ENCODE results near the gene PTPRR.
A peak's percentile ranks its signal among the peaks of the same experiment; 100 is the strongest.
"Not testable (repeated sequence)": the region's sequence is repeated elsewhere in the genome, so short reads cannot be mapped to it uniquely, and the experiment has no call there.

Gene PTPRR

DNA sequence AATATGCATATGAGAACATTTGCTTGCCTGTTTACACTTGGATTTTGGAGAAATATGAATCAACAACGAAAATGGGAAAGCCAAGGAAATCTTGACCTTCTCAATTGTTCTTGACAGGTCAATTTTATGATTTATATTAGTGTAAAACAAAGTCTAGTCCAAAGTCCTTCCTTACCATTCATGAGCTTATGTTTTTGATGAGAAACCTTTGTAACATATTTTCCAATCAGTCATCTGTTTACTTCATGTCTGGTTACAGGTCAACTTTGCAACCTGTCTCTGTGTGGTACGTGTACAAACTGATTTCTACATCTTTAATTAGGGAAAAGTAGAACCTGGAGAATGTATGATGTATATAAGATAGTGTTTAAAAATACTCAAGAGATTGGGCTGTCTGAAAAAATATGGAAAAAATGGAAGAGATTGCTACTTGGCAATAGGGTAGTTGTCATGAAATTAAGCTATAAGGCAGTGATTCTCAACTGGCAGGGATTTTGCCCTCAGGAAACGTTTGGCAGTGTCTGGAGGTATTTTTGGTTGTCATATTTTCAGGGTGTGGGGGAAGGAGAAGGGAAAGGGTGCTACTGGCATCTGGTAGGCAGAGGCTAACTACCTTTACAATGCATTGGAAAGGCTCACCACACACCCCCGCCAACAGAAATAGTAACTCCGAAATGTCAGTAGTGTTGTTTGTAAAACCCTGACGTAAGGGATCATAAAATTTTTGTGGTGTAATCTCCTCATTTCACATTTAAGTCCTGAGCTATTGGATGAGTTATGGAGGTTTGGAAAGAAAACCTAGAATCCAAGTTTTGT lies 172.9 kb downstream of the PTPRR start:
- no peak for DNase-seq (ENCODE audit: low read depth, low spot score)

DNA sequence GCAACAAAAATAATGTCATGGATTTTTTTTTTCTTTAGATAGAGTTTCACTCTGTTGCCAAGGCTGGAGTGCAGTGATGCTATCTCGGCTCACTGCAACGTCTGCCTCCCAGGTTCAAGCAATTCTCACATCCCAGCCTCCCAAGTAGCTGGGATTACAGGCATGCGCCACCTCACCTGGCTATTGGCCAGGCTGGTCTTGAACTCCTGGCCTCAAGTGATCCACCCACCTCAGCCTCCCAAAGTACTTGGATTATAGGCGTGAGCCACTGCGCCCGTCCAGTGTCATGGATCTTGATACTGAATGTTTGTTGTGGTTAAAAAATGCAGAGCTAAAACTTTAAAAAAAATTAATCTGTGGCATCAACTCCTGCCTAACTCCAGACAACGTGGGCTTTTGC lies 175.5 kb downstream of the PTPRR start:
- DNase-seq (ENCODE audit: low read depth, low spot score), result no peak

DNA sequence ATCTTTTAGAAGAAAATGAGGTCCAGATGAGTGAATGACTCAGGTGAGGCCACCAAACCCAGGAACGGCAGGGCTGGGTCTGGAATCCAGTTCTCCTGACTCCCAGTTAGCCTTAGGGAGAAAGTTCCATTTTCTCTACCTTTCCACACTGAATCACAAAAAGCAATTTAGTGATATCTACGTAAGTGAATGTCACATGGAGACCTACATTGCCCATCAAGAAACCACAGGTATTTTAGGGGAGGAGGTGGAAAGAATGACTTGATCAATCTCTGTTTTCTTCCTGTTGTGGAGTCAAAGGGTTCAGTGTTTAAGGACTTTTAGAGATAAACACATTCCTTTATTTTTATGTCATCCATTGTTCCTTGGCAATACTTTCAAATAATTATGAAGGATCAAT lies 176.4 kb downstream of the PTPRR start:
- peak; percentile 27 for DNase-seq (ENCODE audit: low read depth, low spot score)

DNA sequence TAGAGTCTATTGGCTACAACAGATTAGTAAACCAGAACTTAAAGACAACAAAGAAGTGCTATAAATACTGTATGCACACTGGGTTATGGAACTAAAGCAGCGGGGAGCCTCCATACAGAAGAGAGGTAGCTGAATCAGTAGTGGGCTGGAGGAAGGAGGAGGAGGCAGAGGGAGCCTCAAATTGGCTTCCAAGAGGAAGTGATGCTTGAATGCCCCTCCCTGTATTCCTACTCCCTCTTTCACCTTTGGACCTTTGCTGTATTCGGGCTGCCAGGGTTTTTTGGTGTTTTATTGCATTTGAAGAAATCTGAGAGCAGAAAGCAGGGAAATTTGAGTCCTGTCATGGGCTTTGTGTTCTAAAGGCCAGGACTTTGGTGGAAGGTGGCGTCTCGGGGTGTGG lies 179.3 kb downstream of the PTPRR start:
- DNase-seq (ENCODE audit: low read depth, low spot score), result no peak

DNA sequence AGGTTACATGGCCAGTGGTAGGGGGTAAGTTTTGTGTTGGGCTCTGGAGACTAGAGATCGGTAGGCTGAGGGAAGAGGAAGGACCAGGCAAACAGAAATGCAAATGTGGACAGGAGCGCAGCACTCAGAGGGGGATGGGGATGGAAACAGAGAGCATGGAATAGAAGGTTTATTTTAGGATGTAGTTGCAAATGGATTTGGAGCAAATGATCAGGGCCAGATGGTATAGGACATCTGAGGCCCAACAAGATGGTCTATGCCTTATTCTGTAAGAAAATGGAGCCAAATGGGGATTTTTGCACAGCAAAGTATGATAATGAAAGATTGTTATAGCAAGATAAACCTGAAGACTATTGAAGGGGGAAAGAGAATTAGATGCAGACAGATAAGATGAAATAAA lies 180.8 kb downstream of the PTPRR start:
- no peak for DNase-seq (ENCODE audit: low read depth, low spot score)

DNA sequence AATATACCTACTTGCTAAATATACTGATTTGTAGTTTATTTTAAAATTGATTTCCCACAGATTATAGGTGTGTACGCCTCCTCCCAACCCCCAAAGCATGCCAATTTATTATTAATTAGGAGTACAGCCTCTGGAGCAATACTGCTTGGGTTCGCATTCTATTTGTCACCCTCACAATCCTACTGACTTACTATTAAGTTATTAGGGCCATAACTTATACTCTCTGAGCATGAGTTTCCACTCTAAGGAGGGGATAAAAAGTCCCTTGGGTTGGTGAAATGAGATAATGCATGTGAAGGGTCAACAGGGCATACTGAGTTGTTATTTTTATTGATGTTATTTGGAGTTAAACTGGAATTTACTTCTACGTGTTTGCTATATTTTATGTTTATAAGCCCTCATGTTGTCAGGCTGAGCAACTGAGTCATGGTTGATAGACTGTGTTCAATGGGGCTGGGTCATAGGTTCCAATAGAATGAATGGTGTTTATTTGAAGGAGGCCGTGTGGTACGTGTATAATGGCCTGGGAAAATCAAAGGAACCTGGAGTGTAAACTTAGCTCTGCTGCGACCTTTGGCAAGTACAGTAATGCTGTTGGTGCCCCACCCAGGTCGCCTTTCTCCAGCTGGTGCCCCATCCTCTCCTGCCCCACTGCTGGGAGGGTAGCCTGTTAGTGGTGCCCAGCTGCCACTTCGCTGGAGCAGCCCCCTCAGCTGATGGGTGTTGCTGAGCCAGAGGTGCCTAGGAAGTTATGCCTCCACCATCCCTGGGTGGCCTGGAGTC lies 184.0 kb downstream of the PTPRR start:
- no peak for DNase-seq (ENCODE audit: low read depth, low spot score)

DNA sequence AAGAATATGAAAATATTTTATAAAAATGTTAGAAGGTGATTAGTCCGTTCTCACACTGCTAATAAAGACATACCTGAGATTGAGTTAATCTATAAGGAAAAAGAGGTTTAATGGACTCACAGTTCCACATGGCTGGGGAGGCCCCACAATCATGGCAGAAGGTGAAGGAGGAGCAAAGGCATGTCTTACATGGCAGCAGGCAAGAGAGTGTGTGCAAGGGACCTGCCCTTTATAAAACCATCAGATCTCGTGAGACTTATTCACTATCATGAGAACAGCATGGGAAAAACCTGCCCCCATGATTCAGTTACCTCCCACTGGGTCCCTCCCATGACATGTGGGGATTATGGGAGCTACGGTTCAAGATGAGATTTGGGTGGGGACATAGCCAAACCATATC lies 185.3 kb downstream of the PTPRR start:
- not testable (repeated sequence) for DNase-seq (ENCODE audit: low read depth, low spot score)

DNA sequence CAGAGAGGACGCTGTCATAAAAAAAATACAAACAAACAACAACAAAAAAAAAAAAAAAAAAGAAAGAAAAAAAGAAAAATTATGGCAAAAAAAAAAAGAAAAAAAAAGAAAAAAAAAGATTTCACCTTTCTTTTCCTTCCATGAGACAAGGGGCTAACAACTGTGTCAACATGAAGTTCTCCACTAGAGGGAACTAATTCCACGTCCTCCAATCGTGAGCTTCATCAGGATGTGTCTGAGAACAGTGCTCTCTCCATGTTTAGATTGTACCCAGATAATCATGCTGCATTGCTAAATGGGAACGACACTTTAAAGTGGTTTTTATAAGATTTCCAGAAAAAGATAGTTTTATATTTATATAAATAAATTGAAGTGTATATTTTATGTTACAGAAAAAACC lies 187.2 kb downstream of the PTPRR start:
- DNase-seq (ENCODE audit: low read depth, low spot score), result peak; percentile 81

DNA sequence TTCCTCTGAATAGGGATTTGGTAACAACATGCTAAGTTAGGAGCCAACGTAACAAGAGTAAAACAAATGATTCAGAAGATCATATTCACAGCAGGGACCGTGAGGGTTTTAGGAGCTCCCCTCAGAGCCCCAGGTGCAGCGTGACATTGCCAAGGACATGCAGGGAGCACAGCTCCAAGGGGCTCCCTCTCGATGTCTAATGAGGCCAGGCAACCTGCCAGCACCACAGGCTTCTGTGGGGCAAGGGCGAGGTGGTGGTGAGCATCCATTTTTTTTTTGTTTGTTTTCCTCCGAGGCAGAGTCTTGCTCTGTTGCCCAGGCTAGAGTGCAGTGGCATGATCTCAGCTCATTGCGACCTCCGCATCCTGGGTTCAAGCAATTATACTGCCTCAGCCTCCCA lies 188.3 kb downstream of the PTPRR start:
- no peak for DNase-seq (ENCODE audit: low read depth, low spot score)

DNA sequence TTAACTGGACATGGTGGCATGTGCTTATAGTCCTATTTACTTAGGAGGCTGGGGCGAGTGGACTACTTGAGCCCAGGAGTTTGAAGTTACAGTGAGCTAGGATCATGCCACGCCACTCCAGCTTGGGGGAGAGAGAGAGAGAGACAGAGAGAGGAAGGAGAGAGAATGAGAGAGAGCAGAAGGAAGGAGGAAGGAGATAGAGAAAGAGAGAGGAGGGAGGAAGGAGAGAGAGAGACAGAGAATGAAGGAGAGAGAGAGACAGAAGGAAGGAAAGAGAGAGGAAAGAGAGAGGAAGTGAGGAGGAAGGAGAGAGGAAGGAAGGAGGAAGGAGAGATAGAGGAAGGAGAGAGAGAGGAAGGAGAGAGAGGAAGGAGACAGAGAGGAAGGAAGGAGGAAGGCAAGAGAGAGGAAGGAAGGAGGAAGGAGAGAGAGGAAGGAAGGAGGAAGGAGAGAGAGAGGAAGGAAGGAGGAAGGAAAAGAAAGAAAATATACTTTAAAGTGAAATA lies 189.8 kb downstream of the PTPRR start:
- no peak for DNase-seq (ENCODE audit: low read depth, low spot score)

DNA sequence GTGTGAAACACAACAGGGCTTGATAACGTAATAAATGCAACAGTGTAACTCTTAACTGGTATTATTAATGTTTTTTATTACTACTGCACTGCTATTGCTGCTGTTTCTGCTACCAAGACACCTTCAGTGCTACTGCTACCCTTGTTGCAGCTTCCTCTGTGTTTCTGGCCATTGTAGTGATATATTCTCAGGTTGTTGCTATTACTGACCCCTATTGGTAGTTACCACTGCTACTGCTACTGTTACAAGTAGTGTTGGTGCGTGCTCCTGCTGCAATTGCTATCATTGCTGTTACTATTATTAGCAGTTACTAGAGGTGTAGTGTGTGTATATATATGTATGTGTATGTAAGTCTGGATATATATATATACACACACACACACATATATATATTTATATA lies 196.1 kb downstream of the PTPRR start:
- no peak for DNase-seq (ENCODE audit: low read depth, low spot score)

DNA sequence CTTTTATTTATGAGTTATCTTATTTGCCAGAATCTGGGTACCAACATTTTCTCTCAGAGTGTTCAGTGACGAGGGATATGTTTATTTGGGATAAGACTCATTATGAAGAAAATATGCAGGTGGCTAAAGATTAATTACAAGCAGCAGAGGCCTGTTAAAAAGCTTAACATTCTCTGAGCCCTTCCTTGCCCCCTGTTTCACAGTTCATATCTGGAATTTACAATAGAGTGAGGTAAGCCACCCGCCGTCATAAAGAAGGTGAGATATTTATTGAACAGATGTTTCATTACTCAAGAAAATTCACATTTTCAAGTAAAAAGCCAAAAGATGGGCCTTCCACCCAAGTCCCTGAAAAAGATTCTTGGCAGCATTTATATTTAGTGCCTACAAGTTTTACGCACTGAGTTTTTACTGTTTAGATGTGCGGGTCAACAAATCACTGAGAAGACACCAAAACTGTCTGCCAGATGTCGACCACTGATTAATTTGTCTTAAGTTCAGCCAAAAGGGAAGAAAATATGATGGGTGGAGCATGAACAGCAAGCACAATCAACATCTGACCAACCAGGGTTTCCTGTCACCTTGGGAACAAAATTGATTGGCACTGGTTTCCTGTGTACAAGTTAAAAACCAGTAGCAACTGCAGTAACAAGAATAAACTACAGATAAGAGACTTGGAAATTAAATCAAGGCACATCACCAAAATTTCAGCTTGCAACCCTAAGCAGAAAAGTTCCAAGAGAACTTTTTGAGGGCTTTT lies 197.8 kb downstream of the PTPRR start:
- DNase-seq (ENCODE audit: low read depth, low spot score), result peak; percentile 6

DNA sequence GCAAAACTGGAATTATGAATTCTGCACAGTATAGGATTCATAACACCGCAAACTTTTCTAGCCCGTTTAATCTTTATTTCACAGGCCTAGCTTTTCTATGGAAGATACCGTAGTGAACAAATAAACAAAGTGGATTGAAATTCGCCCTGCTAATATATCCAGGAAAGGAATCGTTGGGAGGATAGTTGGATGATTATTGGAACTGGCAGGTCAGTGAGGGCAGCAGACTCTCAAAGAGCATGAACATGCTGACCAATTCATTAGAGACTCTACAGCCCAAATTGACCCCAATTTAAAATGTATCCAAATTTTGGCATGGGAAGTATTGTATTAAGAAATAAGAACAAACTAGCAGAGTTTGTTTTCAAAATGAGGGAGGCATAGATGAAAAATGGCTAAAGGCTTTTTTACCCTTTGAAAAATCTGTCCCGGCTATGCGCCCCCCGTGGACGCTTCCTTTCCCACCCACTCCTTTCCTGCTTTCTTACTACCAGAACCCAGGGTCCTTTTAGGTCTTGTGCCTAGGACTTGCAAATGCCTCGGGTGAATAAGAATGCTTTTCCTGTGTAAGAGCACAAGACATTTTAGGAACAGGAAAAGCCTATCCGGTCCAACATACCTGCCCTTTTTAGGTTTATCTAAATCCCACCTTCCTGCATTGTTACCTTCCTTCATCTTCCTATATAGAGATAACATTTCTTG lies 198.7 kb downstream of the PTPRR start:
- DNase-seq (ENCODE audit: low read depth, low spot score), result no peak

DNA sequence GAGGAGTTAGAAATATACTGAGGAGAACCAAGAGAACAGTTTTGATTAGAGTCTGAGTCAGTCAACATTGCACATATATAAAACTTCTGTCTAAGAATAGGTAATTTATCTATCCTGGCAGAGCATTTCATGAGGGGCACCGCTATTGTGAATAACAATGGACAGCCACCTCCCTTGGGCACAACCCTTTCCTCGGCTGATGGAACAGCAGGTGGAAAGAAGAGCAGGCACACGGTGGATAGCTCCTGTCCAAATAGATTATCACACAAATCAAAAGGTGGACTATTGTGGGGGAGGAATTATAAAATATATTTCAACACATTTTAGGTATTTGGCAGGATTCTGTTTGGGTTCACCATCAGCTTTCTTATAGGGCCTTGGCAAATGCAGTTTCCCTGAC lies 199.3 kb downstream of the PTPRR start:
- DNase-seq (ENCODE audit: low read depth, low spot score), result no peak

DNA sequence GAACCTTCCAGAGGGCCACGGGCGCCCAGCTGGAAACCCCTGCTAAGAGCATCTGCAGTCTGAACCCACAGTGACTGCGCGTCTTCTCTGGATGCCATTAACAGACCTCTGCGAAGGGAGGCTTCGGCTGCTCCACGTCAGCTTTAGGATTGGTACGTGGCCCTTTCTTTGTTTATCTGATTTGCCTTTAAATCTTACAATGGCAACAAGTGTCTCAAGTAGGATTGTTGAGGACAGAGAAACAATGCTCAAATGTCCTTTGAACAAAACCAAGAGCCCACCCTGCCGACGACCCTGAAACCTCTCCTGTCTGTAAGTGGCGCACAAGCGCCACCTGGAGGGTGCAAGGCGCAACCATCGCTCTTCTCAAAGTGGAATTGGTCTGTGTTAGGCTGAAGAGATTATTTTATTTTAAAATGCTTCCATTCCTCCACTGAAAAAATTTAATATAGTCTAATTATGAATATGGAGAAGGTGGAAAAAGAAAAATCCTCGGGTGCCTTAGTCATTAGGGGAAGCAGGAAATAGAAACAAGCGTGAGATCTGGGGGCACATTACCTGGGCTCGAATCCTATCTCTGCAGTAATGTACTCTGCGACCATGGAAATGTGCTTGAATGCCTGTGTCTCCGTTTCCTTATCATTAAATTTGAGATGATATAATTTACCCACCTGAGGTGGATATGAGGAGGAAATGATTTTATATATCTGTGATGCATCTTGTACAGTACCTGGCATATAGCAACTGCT lies 200.7 kb downstream of the PTPRR start:
- DNase-seq (ENCODE audit: low read depth, low spot score), result peak; percentile 74

DNA sequence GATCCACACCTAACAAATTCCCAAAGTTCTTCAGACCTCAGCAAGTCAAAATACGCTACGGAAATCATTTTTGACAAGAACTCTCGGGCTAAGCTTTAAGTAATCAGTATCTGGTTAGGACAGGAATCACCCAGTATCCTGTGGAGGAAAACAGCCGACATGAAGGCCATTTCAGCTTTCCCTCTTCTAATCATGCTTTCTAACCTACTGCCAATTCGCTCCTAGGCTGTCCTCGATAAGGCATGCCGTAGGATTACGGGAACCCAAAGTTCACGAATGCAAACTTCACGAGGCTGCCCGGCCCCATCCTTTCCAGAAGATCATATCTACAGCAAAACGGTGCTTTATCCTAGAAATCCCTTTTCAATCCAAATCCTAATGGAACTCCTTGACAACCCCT lies 201.5 kb downstream of the PTPRR start:
- DNase-seq (ENCODE audit: low read depth, low spot score), result no peak

DNA sequence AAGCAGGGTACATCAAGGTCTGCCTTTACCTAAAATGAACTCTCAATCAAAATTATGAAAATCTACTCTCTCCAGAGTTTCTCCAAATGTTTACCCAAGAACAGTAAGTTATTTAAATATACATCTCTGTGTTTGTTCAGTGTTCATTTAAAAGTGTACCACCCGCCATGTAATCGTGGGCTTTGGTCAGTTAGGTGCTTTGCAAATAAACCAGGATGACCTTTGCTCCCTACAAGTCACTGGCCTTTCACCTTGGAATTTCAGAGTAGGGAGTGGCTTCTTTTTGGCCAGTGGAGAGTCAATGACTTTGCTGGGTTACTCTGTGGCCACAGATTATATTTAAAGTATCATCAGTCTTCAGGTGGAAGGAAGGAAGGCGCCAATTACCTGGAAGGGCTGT lies 208.7 kb downstream of the PTPRR start:
- DNase-seq (ENCODE audit: low read depth, low spot score), result no peak

DNA sequence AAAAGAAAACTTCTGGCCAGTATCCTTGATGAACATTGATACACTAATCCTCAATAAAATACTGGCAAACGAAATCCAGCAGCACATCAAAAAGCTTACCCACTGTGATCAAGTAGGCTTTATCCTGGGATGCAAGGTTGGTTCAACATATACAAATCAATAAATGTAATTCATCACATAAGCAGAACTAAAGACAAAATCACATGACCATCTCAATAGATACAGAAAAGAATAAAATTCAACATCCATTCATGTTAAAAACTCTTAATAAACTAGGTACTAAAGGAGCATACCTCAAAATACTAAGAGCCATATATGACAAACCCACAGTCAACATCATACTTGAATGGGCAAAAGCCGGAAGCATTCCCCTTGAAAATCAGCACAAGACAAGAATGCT lies 211.5 kb downstream of the PTPRR start:
- no peak for DNase-seq (ENCODE audit: low read depth, low spot score)

DNA sequence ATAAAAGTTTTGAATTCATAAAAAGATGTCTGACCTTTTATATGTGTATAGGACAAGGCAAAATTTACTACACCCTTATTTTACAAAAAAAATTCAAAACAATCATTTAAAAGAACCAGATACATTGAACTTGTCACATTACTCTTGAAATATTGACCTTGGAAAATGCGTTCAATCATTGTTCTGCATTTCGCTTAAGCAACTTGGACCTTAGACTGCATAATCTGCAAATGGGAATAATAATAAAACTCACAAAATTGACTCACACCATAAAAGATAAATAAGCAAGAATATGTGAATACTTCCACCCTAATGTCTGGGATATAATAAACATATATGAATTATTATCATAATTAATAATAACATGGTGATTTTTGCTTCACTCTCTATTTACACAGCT lies 213.9 kb downstream of the PTPRR start:
- no peak for DNase-seq (ENCODE audit: low read depth, low spot score)

DNA sequence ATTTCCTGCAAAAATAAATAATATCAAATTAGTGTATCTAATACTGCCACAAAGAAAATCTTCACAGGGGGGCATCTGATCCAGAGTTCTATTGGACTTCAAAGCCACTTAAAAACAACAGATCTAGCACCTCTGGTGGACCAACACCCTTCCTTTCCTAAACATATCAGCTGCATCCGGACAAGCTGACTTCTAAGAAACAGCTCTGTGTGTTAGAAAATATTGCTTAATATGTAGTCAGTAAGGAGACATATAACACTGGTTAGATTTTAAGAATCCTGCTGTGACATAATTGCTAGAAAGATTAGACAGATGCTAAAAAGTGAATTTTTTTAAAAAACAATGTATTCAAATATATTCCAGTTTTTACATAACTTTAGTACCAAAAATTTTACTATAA lies 222.2 kb downstream of the PTPRR start:
- DNase-seq (ENCODE audit: low read depth, low spot score), result no peak

All from astrocyte of the hippocampus (primary cell).